NCI-H1436 treated with DMSO at 0.1 percent for 48 hours (cell line): ENCODE results near the gene BBS9.
"Not testable (repeated sequence)": the region's sequence is repeated elsewhere in the genome, so short reads cannot be mapped to it uniquely, and the experiment has no call there.

Experiments
- DNase-seq: peaks from one replicate; lab custom pipeline; 2025; lab: John Stamatoyannopoulos, UW

The BBS9 gene

GRCh38 chr7:33195264-33195663 is 65.9 kb downstream of the BBS9 start:
- no peak for DNase-seq

GRCh38 chr7:33196221-33196620 is 66.9 kb downstream of the BBS9 start:
- DNase-seq = no peak

DNA sequence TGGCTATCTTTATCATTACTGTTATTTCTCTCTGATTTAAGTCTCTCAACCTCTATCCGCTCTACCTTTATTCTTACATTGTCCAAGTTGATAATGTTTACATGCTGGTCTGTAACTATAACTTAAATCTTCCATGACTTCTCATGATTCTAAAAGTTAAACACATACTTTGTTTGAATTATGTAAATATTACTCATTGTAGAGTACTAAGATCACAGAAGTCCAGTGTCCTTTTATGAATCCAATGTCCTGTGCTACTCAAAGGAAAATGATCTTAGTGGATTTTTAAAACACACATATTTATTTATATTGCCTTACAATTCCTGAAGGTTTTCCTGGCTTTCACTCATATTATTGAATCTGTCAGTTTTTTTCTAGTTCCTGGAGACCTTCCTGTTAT is 70.9 kb downstream of the BBS9 start:
- no peak for DNase-seq

DNA sequence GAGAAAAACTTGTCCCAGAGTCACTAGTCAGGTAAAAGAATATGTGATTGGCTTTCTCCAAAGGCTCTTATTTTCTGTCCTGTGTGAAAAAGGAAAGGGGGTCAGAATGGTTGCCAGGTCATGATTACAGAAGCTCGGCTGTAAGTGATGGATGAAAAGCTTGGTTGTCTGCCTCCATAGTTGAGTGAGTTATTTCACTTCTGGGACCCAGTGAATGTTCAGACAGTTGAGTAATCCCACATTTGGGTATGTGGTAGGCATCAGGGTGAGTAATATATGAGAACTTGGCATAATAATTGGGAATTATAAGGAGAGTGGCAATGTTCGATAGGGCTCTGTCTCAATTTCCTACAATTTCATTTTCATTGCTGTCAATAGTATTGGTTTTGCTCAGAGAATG is 72.5 kb downstream of the BBS9 start:
- no peak for DNase-seq

- no peak for DNase-seq
These were observed 81.6 kb downstream of the BBS9 start for GRCh38 chr7:33210958-33211357.

DNA sequence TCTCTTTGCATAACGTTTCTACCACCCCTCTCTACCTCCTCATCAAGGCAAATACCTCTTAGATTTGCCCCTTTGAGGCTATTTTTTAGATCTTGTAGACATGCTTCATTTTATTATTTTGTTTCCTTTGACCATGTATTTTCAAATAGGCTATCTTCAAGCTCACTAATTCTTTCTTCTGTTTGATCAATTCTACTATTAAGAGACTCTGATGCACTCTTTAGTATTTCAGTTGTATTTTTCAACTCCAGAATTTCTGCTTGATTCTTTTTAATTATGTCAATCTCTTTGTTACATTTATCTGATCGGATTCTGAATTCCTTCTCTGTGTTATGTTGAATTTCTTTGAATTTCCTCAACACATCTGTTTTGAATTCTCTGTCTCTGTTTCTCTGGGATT is 82.8 kb downstream of the BBS9 start:
- DNase-seq = no peak

DNA sequence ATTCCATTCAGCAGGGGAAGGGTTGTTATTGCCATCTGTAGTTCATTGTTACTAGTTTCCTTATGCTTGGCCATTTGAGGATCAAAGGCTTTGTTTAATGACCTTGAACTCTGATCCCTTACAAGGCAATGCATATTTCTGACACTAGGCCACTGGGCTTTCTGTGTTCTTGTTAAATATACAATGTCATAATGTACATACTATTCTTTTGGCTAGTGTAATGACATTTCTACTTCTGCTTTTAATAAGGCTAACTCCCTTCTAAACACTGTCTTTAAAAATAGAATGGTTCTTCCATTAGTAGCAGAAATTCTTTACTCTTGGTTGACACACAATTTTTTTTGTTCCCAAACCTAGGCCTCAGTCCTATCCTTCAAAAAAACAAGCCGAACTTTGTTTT is 86.6 kb downstream of the BBS9 start:
- no peak for DNase-seq

- DNase-seq = no peak
These were observed 88.2 kb downstream of the BBS9 start for GRCh38 chr7:33217595-33217994.

DNA sequence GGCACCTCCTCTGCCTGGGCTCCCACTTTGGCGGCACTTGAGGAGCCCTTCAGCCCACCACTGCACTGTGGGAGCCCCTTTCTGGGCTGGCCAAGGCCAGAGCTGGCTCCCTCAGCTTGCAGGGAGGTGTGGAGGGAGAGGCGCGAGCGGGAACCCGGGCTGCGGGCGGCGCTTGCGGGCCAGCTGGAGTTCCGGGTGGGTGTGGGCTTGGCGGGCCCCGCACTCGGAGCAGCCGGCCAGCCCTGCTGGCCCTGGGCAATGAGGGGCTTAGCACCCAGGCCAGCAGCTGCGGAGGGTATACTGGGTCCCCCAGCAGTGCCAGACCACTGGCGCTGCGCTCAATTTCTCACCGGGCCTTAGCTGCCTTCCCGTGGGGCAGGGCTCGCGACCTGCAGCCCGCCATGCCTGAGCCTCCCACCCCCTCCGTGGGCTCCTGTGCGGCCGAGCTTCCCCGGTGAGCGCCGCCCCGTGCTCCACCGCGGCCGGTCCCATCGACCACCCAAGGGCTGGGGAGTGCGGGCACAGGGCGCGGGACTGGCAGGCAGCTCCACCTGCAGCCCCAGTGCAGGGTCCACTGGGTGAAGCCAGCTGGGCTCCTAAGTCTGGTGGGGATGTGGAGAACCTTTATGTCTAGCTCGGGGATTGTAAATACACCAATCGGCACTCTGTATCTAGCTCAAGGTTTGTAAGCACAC is 89.6 kb downstream of the BBS9 start:
- DNase-seq = not testable (repeated sequence)

GRCh38 chr7:33220231-33220630 is 90.9 kb downstream of the BBS9 start:
- no peak for DNase-seq

DNA sequence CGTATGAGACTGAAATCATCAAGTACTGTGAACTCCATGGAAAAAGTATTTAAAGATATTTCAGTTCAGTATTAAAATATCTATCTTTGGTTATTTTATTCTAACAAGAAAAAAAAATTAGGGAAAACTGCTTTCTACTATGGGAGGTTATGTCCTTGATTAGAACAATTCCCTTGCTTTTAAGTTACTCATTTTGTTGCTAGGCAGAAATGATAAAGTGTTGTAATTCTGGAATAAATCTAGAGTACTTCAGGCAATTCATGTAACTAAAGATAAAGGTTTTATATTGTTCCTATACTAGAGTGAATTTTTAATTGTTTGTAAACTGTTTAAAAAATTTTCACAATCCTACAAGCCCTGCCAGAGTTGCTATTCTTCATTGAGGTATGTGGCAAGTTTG is 92.0 kb downstream of the BBS9 start:
- DNase-seq = no peak

- DNase-seq = no peak
These were observed 103.3 kb downstream of the BBS9 start for GRCh38 chr7:33232632-33233145.

DNA sequence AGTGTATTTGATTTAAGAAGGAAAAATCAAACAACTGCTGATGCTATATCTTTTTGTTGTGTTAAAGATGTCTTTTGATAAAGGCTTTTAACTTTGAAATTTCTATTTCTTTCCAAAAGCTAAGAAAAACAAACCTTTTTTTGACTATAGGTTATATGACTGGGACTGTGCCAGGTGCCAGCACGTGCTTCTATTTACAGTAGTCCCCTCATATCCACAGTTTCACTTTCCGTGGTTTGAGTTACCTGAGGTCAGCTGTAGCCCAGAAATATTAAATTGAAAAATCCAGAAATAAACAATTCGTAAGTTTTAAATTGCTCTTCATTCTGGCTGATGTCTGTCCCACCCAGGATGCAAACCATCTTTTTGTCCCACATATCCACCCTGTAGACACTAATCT is 104.3 kb downstream of the BBS9 start:
- no peak for DNase-seq

GRCh38 chr7:33237036-33237435 is 107.7 kb downstream of the BBS9 start:
- no peak for DNase-seq

DNA sequence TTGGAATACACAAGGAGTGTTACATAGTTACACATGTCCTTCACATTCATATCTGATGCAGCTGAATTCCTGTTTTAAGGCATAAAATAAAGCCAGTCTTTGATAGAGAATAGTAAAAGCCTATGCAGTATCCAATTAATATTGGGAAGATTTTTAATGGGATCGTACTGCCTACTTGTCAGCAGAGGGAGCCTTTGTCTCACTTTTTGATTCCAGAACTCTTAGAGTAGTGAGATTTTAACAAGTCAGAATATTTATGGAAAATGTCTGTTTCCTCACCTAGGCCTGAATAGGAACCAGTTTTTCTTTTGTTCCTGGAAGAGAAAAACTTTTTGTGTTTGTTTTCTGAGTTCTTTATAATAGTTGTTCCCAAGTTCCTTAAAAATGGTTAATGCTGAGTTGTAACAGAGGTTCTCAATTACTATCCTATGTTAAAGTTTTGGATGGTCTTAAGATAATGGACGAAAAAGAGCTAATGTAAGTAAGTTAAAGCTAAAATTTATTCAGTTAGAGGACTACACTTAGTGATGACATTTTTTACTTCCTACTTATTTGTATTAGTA is 114.0 kb downstream of the BBS9 start:
- DNase-seq = no peak

GRCh38 chr7:33248671-33249070 is 119.3 kb downstream of the BBS9 start:
- no peak for DNase-seq

DNA sequence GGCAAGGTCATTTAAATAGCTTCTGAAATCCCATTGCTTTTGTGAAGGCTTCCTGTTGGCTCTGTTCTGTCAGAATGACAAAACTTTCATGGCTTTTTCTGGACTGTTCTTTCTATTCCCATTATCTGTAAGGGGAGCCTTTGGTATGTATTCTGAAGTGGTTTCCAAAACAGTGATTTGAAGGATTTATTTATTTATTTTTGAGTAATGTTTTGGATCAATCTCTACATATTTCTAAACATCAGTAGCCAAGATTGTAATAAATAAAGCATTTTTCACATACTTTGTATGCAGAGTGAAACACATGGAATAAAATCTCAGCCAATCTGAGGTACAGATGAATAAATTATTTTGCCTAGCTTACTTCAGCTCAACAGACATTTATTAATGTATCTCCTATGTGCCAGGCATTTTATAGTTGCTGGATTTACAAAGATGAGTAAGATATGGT is 121.1 kb downstream of the BBS9 start:
- DNase-seq = no peak

- DNase-seq = no peak
These were observed 121.9 kb downstream of the BBS9 start for GRCh38 chr7:33251301-33251700.

- DNase-seq = no peak
These were observed 129.2 kb downstream of the BBS9 start for GRCh38 chr7:33258491-33258951.

DNA sequence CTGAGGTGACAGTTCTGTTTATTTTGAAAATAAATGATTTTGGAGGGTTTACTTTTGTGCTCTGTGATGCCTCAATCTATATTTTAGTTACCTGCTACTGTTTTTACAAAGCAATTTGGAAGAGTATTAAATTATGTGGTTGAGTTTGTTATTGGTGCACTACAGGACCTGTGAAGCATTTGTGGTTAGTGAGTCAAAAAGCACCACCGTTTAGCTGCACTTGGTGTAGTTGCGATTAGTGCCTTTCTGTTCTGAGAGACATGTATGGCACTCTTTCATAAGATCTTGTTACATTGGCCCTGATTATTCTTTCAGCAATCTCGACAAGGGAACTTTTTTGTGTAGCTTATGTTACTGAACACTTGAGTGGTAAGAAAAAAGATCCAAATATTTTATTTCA is 132.2 kb downstream of the BBS9 start:
- no peak for DNase-seq

DNA sequence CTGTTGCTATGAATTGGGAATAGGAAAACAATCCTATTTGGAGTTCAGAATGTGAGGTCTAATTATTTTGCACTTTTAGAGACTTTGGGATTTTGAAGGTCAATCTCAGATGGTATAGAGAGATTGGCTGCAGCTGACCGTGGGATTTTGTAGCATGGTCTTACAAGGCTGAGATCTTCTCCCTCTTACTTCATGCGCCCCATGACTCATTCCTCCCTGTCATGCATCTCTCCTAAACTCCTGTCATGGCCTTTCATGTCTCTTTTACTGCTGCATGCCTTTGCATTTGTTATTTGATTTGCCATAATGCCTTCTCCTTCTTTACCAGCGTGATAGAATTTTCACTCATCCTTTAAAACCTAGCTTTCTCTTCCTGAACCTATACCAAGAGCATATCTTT is 133.1 kb downstream of the BBS9 start:
- no peak for DNase-seq

GRCh38 chr7:33271839-33272371 is 142.5 kb downstream of the BBS9 start:
- DNase-seq = not testable (repeated sequence)

GRCh38 chr7:33273356-33273755 is 144.0 kb downstream of the BBS9 start:
- DNase-seq = no peak

GRCh38 chr7:33276325-33276724 is 147.0 kb downstream of the BBS9 start:
- no peak for DNase-seq
